SK-N-DZ (cell line): ENCODE data around the gene MAP2.
A peak's percentile ranks its signal among the peaks of the same experiment; 100 is the strongest.
"Not testable (repeated sequence)": the region's sequence is repeated elsewhere in the genome, so short reads cannot be mapped to it uniquely, and the experiment has no call there.

Experiments
- DNase-seq: peaks from one replicate; pipeline ENCODE4 v3.0.0-alpha.2; 2015; ENCODE audit warnings: low spot score

MAP2 gene

DNA sequence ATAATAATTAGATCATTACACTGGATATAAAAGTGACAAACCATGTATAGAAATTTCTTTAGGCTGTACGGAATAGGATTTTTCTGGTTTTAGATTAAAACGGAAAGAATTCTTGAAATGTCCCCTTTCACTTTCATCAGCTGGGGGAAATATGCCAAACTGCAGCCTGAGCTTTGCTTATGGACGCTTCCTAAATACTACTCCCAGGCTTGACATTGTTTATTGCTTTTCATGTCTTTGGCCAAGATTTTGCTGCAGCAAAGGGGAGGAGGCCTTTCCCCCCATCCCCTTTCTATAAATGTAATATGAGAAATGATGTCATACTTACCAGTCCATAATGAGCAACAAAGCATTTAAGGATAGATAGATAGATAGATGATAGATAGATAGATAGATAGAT, 158.4 kb downstream of the MAP2 start:
- DNase-seq: no peak

- no peak for DNase-seq
Measured at GRCh38 chr2:209584472-209584871, 160.6 kb downstream of the MAP2 start.

DNA sequence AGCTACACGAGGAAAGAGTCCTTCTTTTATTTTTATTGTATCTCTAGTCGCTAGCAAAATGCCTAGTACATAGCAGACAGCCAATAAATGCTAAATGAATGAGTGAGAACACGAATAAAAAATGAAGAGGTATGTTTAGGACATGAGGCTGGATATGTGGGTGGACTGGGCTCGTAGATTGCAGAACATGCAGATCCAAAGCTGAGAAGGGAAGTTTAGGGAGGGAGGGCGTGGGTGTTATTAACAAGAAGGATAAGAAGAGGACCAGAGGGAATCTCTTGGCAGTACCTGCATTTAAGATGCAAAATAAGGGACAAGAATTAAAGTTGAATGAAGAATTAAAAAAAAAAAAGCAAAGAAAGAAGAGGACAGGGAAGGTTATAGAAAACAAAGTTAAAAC, 161.1 kb downstream of the MAP2 start:
- DNase-seq: no peak

DNA sequence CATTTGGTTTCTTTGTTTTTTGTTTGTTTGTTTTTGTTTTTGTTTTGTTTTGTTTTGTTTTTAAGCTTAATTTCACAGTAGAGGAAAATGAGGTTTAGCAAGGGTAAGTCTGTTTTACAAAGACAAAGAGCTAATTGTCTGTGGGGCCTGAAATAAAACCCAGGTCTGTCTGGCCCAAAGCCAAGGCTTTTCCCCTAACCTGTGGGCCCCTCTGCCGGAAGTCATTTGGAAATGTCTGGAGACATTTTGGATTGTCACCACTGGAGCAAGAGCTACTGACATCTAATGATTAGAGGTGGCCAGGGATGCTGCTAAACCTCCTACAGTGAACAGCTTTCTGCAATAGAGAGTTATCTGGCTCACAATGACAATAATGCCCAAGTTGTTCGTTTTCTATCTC, 167.2 kb downstream of the MAP2 start:
- DNase-seq: no peak

DNA sequence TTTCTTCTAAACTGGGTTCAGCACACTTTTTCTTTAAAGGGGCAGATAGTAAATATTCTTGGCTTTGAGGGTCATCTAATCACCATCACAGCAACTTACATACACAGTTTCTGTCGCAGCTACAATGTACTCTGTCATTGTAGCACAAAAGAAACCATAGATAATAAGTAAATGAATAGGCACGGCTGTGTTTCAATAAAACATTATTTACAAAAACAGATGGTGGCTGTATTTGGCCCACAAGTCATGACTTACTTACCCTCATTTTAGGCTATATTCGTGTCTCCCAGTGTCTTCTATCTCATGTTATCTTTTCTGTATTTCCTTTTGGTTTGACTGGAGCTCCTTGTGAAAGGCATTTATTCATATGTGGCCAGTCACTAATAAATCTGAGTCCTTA, 168.3 kb downstream of the MAP2 start:
- no peak for DNase-seq

DNA sequence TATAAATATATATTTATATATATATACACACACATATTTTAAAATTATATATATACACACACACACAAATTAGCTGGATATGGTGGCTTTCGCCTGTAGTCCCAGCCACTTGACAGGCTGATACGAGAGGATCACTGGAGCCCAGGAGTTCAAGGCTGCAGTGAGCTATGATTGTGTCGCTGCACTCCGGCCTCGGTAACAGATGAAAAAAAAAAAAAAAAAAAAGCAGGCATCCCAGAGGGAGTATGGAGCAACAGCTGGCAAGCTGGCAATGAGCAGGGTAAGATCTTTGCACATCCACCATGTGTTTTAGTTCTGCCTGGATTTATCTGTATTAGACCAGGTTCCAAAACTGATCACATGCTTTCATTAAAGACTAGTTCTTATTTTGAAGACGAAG, 170.1 kb downstream of the MAP2 start:
- DNase-seq: no peak

- no peak for DNase-seq
Measured at GRCh38 chr2:209596262-209596661, 172.4 kb downstream of the MAP2 start.

DNA sequence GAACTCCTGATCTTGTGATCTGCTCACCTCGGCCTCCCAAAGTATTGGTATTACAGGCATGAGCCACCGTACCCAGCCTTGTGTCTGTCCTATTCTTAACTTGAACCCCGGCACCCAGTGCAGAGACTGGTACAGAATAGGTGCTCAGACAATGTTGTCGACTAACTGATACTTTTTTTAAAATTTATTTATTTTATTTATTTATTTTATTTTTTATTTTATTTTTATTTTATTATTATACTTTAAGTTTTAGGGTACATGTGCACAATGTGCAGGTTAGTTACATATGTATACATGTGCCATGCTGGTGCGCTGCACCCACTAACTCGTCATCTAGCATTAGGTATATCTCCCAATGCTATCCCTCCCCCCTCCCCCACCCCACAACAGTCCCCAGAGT, 174.4 kb downstream of the MAP2 start:
- DNase-seq: not testable (repeated sequence)

DNA sequence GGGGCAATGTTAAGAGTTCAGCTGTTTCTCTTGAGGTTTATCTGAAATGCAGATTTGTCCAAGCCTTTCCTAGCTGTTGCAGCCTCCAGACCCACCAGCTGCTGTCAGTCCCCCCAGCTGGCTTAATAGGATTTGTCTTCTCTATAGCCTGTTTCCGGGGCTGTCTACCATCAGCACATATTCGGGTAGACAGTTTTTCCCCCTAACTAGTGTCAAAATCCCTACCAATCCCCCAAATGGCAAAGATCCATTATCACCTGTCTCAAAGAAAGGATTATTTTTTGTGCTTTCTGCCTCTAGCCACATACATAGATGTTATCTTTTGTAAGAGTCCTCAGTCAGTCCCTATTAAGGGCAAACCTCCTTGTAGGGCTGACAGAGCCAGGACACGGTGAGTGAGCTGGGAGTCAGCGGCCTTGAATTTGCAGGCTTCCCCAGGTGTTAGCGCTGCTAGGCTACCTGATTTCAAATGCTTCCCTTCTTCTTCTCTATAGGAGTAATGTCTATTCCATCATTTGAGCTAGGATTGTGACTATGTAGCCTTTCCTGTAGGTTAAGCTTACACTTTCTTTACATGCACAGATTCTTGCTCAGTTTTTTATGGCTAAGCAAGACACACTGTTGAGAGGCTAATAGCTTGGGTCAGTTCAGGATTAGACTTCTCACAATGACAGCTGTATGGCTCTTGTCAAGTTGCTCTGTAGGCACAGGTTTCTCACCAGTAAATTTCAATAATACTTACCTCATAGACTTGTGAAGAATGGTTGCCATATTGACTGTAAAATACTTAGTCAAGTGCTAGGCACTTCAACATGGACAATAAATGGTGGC, 176.7 kb downstream of the MAP2 start:
- peak; percentile 95 for DNase-seq

DNA sequence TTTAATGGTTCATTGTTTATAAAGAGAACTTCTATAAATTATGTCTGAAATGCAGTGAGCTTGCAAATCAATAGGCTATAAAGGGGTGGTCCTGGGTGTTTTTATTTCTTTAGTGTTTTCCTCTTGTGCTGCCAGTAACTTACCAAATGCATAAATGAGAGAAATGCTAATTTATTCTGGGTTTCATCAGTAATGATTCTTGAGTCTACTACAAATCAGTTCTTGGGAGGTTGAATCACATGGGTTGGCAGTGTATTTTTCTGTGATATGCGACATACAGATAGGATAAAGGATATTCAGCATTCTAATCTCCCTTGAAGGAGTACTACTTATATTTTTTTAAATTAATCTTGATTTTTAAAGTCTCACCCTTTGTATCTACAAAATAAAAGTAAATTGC, 177.7 kb downstream of the MAP2 start:
- no peak for DNase-seq

DNA sequence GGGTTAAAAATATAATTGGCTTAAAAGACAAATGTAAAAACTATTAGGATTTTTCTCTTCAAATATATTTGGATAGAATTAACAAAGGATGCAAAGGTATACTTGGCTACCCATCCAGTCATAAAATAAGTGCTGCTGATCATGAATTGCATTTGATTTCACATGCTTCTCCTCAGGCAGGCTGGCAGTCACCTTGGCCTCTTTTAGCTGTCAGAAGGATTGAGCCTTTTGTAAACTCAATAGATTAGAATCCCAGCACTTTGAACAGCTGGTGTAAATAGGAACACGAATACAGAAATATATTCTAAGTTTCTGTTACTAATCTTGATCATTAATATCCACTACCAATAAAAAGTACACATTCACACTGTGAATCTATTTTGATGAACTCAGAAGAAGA, 178.4 kb downstream of the MAP2 start:
- DNase-seq: no peak

- DNase-seq: no peak
Measured at GRCh38 chr2:209609531-209609930, 185.7 kb downstream of the MAP2 start.

DNA sequence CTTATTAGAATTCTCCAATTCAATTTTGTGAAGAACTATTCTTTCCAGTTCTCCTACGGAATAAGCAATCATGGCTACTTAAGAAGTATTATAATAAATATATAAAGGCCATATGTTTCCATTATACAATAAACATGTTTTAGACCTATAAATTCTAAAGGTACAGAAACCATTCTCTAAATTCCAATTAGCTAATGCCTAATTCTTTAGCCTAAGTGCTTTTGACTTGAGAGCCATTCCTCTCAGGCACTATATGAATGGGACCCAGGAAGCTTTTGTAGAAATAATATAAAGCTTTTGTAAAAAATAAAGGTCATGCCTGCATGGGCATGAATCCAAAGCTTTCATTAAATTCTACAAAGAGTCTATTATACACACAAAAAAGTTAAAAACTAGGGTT, 186.8 kb downstream of the MAP2 start:
- DNase-seq: no peak

GRCh38 chr2:209613649-209614305, 189.9 kb downstream of the MAP2 start:
- no peak for DNase-seq

DNA sequence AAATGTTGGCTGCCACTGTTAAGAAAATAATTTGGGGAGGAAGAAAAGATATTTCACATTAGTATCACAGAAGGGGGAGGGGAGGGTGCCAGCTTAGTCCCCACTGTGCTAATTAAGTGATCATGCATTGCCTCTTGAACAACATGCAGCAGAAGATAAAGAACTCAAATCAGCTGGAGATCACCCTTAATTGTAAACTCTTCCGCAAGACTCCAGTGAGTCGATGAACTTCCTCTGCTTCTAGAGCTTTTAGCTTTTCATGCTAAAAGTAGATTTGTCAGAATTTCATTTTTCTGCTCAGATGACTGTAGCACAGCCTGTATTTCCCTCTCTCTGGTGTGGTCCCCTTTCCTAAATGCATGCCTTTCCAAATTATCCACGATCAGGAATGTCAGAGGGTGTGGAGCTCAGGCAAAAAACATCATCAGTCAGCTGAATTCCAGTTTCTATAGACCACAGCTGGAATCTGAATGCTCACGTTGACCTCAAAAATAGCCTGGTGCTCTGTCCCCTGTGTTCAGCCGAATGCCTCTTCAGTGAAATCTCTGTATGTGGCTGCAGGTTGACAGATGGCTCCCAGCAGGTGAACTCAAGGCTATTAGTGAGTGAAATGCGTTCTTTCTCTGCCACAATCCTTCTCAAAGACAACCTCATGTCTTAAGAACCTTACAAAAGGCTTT, 191.0 kb downstream of the MAP2 start:
- DNase-seq: no peak

GRCh38 chr2:209619782-209620181, 195.9 kb downstream of the MAP2 start:
- peak; percentile 9 for DNase-seq

DNA sequence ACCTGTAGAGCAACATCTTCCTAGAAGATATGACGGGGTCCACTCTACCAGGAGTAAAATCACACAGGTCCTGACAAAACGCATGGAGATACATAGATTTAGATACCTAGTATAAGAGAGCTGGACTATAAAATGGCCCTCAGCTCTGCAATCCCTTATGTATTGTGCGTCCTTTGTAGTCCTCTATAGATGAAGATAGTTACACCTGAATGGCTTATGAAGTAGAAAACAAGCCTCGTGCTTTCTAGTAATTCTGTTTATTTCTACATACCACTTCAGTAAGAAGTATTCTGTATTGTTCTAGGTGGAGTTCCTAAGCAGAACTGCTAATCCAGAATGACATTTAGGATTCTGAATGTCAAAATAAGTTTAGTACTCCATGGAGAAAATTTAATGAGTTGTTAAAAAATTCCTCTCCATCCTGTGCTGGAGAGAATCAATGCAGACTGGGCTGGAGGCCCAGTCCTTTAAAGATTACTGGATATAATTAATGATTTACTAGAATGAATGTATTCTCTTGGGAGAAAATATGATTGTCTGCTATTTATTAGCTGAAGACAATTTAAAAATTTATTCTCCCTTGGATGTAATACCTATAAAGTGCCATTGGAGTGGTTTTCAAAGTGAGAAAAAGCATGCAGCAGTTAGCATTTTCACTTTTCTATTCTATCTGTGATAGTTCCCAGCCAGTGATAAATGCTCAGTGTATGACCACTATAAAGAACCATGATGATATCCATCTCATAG, 200.5 kb downstream of the MAP2 start:
- DNase-seq: no peak

DNA sequence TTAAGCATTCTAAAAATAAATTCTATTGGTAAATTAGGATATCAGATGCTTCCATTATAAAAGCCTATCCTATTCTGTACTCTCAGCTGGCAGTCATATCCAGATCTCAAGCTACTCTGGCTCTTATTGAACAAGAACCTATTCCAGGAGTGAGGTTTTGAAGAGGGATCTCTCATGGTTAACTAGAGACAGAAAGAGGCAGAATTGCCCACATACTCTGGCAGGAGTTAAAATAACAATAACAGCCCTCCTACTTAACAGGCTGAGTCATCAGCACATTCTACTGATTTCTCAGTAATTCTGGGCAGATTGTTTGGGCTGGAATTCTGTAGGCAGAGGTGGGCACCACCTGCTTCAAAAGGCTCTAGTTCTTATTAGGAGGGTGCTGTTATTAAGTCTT, 205.8 kb downstream of the MAP2 start:
- no peak for DNase-seq

- DNase-seq: no peak
Measured at GRCh38 chr2:209633911-209634310, 210.1 kb downstream of the MAP2 start.

DNA sequence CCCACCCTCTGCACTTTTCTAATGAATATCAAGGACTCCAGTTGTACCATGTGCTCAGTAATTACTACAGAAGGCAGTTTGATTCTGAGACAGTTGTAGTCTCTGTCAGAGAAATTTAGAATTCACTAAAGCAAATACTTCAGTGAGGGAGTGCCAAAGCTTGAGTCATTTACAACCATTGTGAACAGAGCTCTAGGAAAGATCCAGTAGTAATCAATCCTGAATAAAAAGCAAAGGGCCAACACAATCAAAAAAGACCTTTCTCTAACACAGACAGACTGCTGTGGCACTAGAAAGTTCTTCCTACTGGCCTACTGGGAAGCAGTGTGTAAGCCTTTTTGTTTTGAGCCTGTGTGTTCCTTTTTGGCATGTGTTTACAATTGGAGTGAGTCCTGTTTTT, 212.2 kb downstream of the MAP2 start:
- no peak for DNase-seq

DNA sequence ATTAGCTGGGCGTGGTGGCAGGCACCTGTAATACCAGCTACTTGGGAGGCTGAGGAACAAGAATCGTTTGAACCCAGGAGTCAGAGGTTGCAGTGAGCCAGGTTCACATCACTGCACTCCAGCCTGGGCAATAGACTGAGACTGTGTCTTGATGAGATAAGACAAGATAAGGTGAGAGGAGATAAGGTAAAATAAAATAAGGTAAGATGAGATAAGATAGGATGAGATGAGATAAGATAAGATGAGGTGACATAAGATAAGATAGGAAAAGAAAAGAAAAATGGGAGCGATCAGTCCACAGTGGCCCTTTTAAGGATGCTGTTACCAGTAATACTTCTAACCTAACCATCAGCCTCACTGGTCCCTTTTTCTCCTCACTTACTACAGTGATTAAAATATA, 213.4 kb downstream of the MAP2 start:
- no peak for DNase-seq

- no peak for DNase-seq
Measured at GRCh38 chr2:209638346-209638745, 214.5 kb downstream of the MAP2 start.
